ENCODE measurements around the gene XYLT1. TPM values are rescaled to one million over a fixed set of nuclear protein-coding genes. Genes with fewer than 3 reads are reported as not detected.

The XYLT1 gene
- total and polyA plus RNA-seq, 2 of the 4 experiments (the other 2 are of a cell fraction): 9.0 to 12.7 TPM

DNA sequence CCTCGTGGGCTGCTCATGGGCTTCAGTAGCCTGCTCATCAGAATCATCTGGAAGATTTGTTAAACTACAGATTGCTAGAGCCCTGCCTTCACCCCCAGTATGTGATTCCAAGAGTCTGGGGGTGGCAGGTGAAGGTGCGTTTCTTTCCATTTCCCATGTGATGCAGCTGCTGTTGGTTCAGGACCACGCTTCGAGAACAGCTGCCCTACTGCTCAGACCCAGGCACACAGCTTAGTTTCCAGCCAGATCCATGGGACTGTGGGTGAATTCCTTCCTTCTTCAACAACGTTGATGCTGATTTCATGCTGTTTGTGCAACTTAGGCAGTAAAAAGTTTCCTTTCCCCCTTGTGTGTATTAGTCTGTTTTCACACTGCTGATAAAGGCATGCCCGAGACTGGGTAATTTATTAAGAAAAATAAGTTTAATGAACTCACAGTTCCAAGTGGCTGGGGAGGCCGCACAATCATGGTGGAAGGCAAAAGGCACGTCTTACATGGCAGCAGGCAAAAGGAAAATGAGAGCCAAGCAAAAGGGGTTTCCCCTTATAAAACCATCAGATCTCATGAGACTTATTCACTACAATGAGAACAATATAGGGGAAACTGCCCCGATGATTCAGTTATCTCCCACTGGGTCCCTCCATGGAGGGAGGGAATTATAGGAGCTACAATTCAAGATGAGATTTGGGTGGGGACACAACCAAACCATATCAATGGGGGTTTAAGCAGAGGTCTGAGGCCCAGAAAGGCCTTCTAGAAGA lies 159.2 kb downstream of the XYLT1 start:
- Histone ChIP-seq H2AFZ (replicated peaks; ENCODE audit: low read length, poor library complexity) (no peak overlapping the region), H2BK120ac (ENCODE audit: low read depth, low read length) (no peak overlapping the region), H3K4me1 (ENCODE audit: control insufficient read depth, insufficient read depth, low read length) (peaks cover 4% of the 10 kb centered on the region; the same call in 1 of the 2 replicates), H3K14ac (replicated peaks; ENCODE audit: low read depth, low read length) (no peak overlapping the region), H3K18ac (ENCODE audit: low read depth, low read length) (no peak overlapping the region), H3K27me3 (ENCODE audit: control insufficient read depth, insufficient read depth, low read length) (no peaks in the 10 kb centered on the region), H2BK15ac (ENCODE audit: low read depth, low read length) (no peak overlapping the region), H2AK5ac (ENCODE audit: low read depth, low read length) (no peak overlapping the region), H3K27ac (ENCODE audit: insufficient read depth, low read length) (no peak overlapping the region), H3K9me1 (ENCODE audit: insufficient read depth, low read length) (no peaks in the 10 kb centered on the region), H3K9ac (ENCODE audit: low read depth, low read length) (no peak overlapping the region), H3K23ac (ENCODE audit: low read depth, low read length) (no peak overlapping the region), H2AK9ac (replicated peaks; ENCODE audit: low read depth, low read length, poor library complexity) (no peak overlapping the region), H2BK5ac (ENCODE audit: low read depth, low read length, poor library complexity, severe bottlenecking) (no peak overlapping the region), H3K4me2 (ENCODE audit: low read depth, low read length) (no peak overlapping the region), H4K5ac (ENCODE audit: low read depth, low read length) (no peak overlapping the region), H2BK20ac (ENCODE audit: low read depth, low read length) (no peak overlapping the region), H4K91ac (ENCODE audit: insufficient read depth, low read depth, low read length) (no peak overlapping the region), H3K9me3 (ENCODE audit: control insufficient read depth, insufficient read depth, low read length) (no peaks in the 10 kb centered on the region), H4K20me1 (ENCODE audit: insufficient read depth, low read length) (peaks cover 3% of the 10 kb centered on the region; the same call in 1 of the 2 replicates), H3K36me3 (ENCODE audit: control insufficient read depth, insufficient read depth, low read length) (no peaks in the 10 kb centered on the region), H4K8ac (ENCODE audit: low read depth in 2 of 2, low read length in 2 of 2) (no peak overlapping the region), H3K4ac (ENCODE audit: low read depth, low read length) (no peak overlapping the region), H3K4me3 (ENCODE audit: insufficient read depth, low read depth, low read length) (no peak overlapping the region), H3K79me1 (ENCODE audit: low read depth in 1 of 2, low read length in 2 of 2) (peaks cover 11 to 21% of the 10 kb centered on the region in 2 experiments; a peak in 3 of 4 replicates), H3K56ac (ENCODE audit: extremely low read depth, insufficient read depth, low read length) (no peak overlapping the region)
- in situ Hi-C loops (cut with MboI; ENCODE audit: low sequenced_read_pairs): no loop called here
- BruUV-seq (replicated peaks): no TSS peak
- intact Hi-C loops (cut with micrococcal nuclease): no loop called here
- no peak for TF ChIP-seq RCOR1 (IDR thresholded peaks at IDR 0.05; ENCODE audit: insufficient replicate concordance, low read length)
- TF ChIP-seq, protein P1, sequence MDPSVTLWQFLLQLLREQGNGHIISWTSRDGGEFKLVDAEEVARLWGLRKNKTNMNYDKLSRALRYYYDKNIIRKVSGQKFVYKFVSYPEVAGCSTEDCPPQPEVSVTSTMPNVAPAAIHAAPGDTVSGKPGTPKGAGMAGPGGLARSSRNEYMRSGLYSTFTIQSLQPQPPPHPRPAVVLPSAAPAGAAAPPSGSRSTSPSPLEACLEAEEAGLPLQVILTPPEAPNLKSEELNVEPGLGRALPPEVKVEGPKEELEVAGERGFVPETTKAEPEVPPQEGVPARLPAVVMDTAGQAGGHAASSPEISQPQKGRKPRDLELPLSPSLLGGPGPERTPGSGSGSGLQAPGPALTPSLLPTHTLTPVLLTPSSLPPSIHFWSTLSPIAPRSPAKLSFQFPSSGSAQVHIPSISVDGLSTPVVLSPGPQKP (IDR thresholded peaks at IDR 0.05; ENCODE audit: borderline replicate concordance, low read depth, low read length): no peak
- TF ChIP-seq RFX5 (IDR thresholded peaks at IDR 0.05; ENCODE audit: low read depth, low read length): no peak
- TF ChIP-seq, protein P2, sequence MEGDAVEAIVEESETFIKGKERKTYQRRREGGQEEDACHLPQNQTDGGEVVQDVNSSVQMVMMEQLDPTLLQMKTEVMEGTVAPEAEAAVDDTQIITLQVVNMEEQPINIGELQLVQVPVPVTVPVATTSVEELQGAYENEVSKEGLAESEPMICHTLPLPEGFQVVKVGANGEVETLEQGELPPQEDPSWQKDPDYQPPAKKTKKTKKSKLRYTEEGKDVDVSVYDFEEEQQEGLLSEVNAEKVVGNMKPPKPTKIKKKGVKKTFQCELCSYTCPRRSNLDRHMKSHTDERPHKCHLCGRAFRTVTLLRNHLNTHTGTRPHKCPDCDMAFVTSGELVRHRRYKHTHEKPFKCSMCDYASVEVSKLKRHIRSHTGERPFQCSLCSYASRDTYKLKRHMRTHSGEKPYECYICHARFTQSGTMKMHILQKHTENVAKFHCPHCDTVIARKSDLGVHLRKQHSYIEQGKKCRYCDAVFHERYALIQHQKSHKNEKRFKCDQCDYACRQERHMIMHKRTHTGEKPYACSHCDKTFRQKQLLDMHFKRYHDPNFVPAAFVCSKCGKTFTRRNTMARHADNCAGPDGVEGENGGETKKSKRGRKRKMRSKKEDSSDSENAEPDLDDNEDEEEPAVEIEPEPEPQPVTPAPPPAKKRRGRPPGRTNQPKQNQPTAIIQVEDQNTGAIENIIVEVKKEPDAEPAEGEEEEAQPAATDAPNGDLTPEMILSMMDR (conservative IDR thresholded peaks at IDR 0.05; ENCODE audit: low read depth, low read length): no peak
- TF ChIP-seq MXI1 (IDR thresholded peaks at IDR 0.05; ENCODE audit: borderline replicate concordance, low read depth, low read length): no peak
- no peak for TF ChIP-seq POLR2A (IDR thresholded peaks at IDR 0.05; ENCODE audit: low read depth, low read length)
- CTCF ChIA-PET: no interaction called here
- ATAC-seq (ENCODE audit: low read depth) (no peak), DNase-seq (no peak)
- WGBS, 2 experiments (ENCODE audit: extremely low coverage in 2 of 2, insufficient read length in 1 of 2): no CpG with 5 or more reads among the region's 9 CpGs
- dilution Hi-C loops (cut with HindIII; ENCODE audit: low sequenced_read_pairs, unreplicated experiment): no loop called here
- POLR2A ChIA-PET (ENCODE audit: unreplicated experiment): no interaction called here
